OCI-LY7 (cell line): ENCODE measurements around the gene NOL12.

Experiments used
- CTCF ChIP-seq: fragments of 200-600 bp; sonication (generic); conservative IDR thresholded peaks from 2 replicates; pipeline ENCODE4 v1.5.1; 2014; ENCODE audit warnings: mild to moderate bottlenecking, antibody characterized with exemption, low read length, moderate library complexity, mixed read lengths
- EZH2phosphoT487 ChIP-seq: fragments of 200-600 bp; sonication (generic); IDR thresholded peaks from 2 replicates; pipeline ENCODE4 v1.6.1; 2018; ENCODE audit warnings: low read depth, borderline replicate concordance, mild to moderate bottlenecking, mixed run types, antibody characterized with exemption, low read length, moderate library complexity, mixed read lengths

- TF ChIP-seq CTCF (no peak), EZH2phosphoT487 (no peak)
Observed at GRCh38 chr22:37690407-37690806, 4.3 kb downstream of the NOL12 start.
